NT2/D1 (cell line): ENCODE measurements around the gene ANKUB1.

Experiments
- SUZ12 ChIP-seq: IDR thresholded peaks from 2 replicates; pipeline ENCODE4 v1.6.1; 2011; ENCODE audit not compliant: insufficient read length, insufficient read depth; ENCODE audit errors: extremely low read depth
- ZNF274 ChIP-seq: IDR thresholded peaks from 2 replicates; pipeline ENCODE4 v1.6.1; 2011; ENCODE audit warnings: mild to moderate bottlenecking, low read depth, low read length

GRCh38 chr3:149800693-149801092 lies 8.3 kb upstream of the ANKUB1 start:
- TF ChIP-seq SUZ12 (no peak), ZNF274 (no peak)
